ENCODE data around the gene IL17C.

The IL17C gene

GRCh38 chr16:88610080-88610479 is 28.3 kb upstream of the IL17C start:
- no peak for DNase-seq (ENCODE audit: low read depth)

DNA sequence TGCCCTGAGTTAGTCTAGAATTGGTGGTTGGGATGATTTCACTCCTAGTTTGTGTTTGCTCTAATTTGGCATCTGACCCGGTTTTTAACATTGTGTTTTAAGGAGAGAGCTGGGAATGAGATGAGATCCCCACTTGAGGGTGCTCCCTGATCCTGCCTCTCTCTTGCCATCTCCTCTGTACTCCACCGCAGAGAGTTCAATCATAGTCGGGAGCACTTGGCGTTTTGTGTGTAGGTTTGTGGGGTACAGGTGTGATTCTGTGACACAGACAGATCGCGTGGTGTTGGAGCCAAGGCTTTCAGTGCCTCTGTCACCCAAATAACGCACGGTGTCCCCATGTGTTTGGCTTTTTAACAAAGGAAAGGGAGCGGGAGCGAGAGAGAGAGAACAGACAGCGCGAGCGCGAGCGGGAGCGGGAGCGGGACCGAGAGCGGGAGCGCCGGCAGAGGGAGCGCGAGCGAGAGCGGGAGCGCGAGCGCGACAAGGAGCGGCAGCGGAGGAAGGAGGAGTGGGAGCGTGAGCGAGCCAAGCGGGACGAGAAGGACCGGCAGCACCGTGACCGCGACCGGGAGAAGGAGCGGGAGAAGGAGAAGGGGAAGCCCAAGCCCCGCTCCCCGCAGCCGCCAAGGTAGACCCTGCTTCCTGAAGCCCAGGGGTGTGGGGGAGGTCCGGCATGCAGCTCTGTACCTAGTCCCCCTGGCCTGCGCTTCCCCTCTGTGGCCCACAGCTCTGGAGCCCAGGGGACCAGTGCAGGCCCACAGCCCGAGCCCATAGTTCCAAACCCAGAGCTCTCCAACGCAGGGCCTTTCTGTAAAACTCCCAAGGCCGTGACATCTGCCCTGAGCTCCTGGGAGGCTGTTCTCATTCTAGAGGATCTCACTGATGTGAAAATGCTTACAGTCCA is 27.2 kb upstream of the IL17C start:
- DNase-seq (ENCODE audit: low read depth), result no peak

DNA sequence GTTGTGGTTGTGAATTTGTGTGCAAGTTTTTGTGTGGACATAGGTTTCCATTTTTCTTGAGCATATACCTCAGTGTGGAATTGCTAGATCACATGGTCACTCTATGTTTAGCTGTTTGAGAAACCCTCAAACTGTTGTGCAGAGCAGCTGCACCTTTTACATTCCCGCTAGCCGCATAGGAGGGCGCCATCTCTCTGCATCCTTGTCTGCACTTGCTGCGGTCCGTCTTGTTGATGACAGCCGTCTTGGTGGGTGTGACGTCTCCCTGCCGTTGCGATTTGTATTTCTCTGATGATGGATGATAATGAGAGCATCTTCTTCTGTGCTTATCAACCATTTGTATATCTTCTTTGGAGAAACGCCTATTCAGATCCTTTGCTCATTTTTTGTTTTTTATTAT is 25.1 kb upstream of the IL17C start:
- DNase-seq (ENCODE audit: low read depth), result no peak

DNA sequence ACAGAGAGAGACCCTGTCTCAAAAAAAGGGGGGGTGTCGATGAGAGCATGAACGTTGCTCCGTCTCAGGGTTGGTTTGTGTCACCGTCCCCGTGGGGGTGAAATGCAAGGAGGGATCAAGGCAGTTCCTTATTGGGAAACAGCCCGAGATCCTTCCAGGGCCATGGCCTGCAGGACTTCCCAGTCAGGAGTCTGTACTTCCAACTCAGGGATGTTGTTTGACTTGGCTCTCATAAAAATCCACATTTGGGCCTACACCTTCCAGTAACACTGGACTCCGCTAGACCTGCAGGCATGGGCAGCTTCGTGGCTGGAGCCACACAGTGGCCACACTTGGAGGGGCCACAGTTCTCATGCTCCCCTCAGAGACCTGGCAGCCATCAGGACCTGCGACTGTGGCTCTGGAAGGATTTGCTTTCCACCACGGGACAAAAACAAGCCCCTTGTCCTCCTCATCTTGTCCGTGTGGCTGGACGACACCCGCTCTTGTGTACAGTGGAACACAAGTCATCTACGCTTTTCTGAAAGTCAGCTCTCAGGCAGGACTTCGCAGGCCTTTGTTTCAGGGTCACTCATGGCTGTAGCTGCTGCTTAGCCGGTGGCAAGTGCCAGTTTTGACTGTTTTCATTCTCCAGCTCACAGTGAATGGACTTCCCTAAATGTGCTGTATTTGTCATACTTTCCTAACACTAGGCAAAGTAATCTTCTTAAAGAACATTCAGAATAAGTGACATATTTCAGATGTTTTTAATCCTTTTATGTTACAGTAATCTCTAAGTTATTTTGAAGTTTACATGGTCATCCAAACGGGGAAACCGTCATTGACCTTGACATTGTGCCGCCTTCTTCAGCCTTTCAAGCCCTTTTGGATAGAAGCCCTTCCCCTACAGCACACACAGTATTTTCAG is 24.2 kb upstream of the IL17C start:
- no peak for DNase-seq (ENCODE audit: low read depth)

DNA sequence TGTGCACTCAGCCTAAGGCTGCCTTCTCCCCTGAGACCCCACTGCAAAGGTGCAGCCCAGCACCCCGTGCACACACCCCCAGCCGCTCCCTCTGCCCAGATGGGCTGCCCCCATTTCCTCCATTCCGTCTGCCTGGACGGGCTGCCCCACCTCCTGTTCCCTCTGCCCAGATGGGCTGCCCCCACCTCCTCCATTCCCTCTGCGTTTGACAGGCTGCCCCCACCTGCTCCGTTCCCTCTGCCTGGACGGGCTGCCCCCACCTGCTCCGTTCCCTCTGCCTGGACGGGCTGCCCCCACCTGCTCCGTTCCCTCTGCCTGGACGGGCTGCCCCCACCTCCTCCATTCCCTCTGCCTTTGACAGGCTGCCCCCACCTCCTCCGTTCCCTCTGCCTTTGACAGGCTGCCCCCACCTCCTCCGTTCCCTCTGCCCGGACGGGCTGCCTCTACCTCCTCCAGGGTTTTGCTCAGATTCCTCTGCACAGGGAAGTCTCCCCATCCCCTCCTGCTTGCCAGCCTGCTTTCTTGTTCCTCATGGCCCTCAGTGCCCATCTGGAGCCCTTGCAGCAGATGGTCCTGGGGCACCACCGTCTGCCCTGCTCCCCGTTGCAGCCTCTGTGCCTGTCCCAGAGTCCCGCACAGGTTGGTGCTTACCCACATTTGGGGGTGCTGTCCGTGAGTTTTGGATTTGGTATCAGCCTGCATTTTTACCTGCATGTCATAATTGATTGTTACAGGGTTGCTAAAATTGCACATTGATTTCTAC is 23.4 kb upstream of the IL17C start:
- DNase-seq (ENCODE audit: low read depth), result no peak

DNA sequence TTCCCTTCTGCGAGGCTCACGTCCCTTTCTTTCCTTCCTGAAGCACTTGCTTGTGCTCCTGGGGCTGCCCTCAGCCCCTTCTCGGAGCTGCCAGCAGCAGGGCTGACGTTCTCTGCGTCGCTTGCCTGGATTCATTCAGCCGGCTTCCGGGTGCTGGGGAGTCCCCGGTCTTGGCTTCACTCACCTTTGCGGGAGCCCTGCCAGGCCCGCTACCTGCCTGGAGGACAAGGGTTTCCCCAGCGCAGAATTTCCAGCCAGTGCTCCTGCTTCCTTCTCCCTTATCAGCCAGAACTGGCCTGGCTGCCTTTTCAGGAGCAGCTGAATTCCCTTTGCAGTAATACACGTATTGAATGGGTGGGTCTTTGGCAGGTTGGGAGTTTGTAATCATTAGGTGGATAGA is 22.1 kb upstream of the IL17C start:
- DNase-seq (ENCODE audit: low read depth), result no peak

DNA sequence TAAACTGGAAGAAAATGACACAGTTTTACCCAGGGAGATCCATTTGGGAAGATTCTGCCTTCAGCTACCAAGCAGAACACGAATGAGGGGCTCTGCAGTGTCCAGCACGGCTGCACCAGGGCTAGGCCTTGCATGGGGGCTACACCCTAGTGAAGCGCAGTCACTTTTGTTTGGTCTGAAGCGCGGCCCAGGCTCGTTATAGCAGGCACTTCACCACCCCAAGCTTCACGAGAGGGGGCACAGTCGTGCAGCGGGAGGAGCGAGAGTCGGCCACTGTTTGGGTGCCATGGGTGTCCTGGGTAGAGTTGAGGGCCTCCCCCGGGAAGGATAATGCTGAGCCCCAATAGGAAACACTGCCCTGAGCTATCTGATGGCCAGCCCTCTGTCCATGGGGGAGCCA is 21.6 kb upstream of the IL17C start:
- no peak for DNase-seq (ENCODE audit: low read depth)

DNA sequence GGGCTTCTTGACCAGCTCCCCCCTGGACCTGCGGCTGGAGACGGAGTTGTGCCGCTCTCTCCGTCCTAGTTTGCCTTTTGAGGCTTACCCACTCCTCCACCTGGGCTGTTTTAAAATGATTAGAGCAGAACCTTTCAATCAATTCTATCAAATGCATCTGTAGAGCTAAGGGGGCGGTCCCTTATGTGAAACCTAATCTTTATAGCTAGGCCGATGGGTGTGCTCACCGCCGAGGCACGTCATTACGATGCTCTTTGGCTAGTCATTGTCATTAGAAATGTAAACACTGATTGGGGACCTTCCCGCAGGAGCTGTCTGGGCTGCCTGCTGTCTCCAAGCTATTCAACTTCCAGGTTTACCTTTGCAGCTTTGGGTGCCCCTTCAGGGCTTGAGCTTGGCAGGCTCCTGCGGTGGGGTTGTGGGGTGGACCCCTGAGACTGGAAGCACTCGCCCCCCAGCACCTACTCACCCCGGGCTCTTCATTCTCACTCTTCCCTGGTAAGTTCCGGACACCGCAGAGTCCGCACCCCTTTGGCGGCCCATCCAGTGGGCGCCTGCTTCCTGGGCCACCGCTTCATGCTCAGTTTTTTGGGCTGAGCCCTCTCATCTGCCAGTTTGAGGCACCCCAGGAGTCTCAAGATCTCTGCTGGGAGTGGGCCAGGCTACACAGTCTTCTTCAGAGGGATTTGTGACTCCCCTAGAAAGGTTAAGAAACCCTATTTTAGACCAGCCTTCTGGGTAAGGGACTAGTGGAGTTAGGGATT is 20.9 kb upstream of the IL17C start:
- no peak for DNase-seq (ENCODE audit: low read depth)

- no peak for DNase-seq (ENCODE audit: low read depth)
Observed at GRCh38 chr16:88618182-88618955, 20.0 kb upstream of the IL17C start.

DNA sequence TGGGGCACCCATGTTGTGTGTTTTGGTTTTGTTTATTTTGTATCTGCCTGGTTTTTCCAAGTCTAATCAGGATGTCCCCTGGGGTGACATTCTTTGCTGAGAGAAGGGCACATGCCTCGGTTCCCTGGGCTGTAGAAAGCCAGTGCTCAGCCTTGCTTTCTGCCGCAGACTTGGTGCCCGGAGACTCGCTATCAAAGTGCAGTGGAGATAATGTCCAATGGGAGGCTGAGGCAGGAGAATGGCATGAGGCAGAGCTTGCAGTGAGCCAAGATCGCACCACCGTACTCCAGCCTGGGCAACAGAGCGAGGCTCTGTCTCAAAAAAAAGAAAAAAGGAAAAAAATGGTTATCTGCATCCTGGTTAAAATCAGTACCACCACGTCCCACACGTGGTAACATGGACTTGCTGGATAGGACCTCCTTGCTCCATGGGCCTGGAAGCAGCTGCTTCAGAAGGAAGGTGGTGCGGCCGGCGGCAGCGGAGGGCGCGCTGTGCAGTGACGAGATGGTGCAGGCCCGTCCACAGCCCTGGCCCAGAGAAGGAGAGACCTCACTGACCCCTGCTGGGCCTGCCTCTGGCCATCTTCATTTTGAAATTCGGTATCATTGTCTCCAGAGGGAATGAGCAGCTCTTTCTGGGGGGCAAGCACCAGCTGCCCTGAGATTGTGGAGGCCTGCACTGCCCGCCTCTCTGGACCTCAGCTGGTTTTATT is 19.3 kb upstream of the IL17C start:
- no peak for DNase-seq (ENCODE audit: low read depth)

DNA sequence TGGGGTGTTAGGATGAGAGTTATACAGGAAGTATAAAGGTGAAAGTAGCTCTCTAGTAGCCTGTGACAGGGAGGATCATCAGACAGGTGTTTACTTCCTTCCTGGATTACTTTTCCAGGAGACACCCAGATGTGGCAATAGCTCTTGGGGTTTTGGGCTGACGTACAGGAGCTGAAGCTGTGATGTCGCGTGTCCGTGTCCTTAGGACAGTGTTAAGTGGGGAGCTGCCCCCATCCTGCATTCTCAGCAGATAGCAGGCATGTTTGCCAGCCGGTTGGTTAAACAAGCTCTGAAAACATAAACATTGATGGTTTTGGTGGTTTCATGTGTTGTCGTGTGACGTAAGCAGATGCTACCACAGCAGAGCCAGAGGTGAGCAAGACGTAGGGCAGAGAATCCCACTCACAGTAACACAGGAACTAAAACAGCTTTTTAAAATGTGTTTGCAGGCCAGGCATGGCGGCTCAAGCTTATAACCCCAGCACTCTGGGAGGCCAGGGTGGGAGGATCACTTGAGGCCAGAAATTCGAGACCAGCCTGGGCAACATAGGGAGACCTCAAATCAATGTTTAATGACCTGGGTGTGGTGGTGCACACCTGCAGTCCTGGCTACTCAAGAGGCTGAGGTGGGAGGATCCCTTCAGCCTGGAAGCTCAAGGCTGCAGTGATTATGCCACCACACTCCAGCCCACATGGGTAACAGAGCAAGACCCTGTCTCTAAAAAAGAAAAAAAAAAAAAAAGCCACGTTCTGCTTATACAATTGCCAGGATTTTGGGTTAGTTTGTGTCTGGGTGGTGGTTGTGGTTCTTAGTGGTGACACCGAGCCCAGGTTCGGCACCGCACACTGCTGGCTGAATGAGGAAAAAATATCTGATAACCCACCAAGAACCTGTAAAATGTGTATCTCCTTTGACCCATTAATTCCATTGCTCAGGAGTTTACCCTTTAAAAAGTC is 18.2 kb upstream of the IL17C start:
- DNase-seq (ENCODE audit: low read depth), result no peak

DNA sequence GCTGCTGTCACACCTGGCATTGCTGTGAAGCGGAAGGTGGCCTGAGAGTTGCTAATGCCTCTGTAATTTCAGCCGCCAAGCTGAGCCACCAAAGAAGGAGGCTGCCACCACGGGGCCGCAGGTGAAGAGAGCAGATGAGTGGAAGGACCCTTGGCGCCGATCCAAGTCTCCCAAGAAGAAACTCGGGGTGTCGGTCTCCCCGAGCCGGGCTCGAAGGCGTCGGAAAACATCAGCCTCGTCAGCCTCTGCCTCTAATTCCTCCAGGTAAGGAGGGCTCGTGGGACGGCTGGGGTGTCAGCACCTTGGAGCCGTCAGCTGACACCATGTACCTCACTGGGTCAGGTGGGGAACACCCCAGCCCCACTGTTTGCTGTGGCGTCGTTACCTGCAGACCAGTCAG is 16.2 kb upstream of the IL17C start:
- no peak for DNase-seq (ENCODE audit: low read depth)

DNA sequence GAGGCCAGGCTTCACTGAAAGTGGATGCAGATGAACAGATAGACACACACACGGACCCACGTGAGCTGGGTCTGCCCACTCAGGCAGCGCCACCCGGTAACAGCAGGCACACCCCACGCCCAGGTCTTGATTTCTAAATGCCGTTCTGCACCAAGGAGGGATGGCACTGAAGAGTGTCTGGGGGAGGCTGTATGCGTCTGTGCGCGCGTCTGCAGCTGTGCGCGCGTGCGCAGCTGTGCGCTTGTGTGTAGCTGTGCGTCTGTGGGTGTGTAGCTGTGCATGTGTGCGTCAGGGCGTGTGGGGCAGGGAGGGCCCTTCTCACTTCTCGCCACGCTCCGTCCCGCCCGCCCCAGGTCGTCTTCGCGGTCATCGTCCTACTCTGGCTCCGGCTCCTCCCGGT is 15.5 kb upstream of the IL17C start:
- DNase-seq (ENCODE audit: low read depth), result no peak

DNA sequence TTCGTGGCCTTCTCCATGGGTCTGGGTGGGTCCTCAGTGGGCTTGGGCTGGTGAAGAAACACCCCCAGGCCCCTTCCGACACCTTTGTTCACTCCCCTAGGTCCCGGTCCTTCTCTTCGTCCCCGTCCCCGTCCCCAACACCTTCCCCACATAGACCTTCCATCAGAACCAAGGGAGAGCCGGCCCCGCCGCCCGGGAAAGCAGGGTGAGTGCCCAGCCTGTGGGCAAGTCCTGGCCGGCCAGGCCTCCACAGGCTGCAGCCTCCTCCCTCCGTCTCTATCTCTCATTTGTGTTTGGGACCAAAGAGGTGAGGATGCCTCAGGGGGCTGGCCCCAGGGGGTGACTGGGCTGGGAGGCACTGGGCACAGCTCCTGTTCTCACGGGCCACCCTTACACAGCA is 14.5 kb upstream of the IL17C start:
- no peak for DNase-seq (ENCODE audit: low read depth)

- DNase-seq (ENCODE audit: low read depth), result no peak
Observed at GRCh38 chr16:88624481-88624880, 13.9 kb upstream of the IL17C start.

DNA sequence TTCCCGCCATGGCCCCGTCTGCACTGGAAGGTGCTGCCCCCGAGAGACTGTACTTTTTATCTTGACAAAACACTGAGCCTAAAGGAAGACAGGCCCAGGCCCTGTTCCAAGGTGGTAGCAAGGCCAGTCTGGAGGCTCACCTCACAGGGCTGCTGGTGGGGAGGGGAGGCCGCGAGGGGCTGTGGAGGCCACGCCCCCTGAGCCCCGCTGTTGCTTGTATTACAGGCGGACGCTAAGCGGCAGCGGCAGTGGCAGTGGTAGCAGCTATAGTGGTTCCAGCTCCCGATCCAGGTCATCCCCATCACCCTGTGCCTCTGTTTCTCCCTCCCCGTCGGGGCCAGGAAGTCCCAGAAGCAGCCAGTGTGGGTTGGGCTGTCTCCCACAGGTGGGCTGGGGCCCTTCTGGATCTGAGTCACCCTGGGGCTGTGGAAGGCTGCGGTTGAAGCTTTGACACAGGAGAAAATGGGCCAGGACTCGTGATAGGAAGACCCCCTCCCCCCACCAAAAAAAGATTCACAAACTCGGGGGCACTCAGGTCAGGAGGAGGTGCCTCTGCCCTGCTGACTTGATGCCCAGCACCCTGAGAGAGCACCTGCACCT is 13.3 kb upstream of the IL17C start:
- DNase-seq (ENCODE audit: low read depth), result no peak

DNA sequence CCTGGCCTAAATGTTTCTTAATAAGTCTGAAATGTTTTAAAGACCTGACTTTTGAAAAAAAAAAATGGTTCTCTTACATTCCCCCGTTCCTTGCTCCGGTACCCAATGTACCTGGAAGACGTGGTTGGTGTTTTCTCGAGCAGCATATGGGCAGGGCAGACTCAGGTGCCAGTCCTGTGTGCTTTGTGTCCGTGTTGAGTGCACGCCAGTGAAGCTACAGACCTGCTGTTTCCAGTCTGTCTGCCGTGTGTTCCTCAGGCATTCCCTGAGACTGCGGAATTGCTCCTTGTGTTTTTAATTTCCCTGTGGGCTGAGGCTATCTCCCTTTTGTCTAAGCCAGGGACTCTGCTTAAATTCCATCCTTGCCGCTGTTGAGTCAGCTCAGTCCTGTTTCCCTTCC is 11.7 kb upstream of the IL17C start:
- no peak for DNase-seq (ENCODE audit: low read depth)

GRCh38 chr16:88627531-88628411 is 10.6 kb upstream of the IL17C start:
- DNase-seq (ENCODE audit: low read depth), result no peak

All from fibroblast of the conjunctiva (primary cell).